Ishikawa (cell line): ENCODE data around the gene ISX.

Experiments used
- CEBPB ChIP-seq: IDR thresholded peaks from 2 replicates; pipeline ENCODE4 v1.6.1; 2012
- CREB1 ChIP-seq: IDR thresholded peaks from 2 replicates; pipeline ENCODE4 v1.6.1; 2012; ENCODE audit warnings: low read depth
- EGR1 ChIP-seq: IDR thresholded peaks from 2 replicates; pipeline ENCODE4 v1.6.1; 2012
- EP300 ChIP-seq: IDR thresholded peaks from 2 replicates; pipeline ENCODE4 v1.6.1; 2012; ENCODE audit warnings: borderline replicate concordance
- FOXM1 ChIP-seq: IDR thresholded peaks from 2 replicates; pipeline ENCODE4 v1.6.1; 2012; ENCODE audit warnings: low read depth, borderline replicate concordance
- MAX ChIP-seq: IDR thresholded peaks from 2 replicates; pipeline ENCODE4 v1.6.1; 2012
- NFIC ChIP-seq: IDR thresholded peaks from 2 replicates; pipeline ENCODE4 v1.6.1; 2012
- RAD21 ChIP-seq: IDR thresholded peaks from 2 replicates; pipeline ENCODE4 v1.6.1; 2012; ENCODE audit warnings: low read depth
- REST ChIP-seq: IDR thresholded peaks from 2 replicates; pipeline ENCODE4 v1.6.1; 2012; ENCODE audit warnings: low read depth, mild to moderate bottlenecking
- TAF1 ChIP-seq: IDR thresholded peaks from 2 replicates; pipeline ENCODE4 v1.6.1; 2012; ENCODE audit warnings: low read depth, mild to moderate bottlenecking
- TCF12 ChIP-seq: IDR thresholded peaks from 2 replicates; pipeline ENCODE4 v1.6.1; 2012; ENCODE audit warnings: low read depth
- TEAD4 ChIP-seq: IDR thresholded peaks from 2 replicates; pipeline ENCODE4 v1.6.1; 2012
- USF1 ChIP-seq: IDR thresholded peaks from 2 replicates; pipeline ENCODE4 v1.6.1; 2012
- YY1 ChIP-seq: IDR thresholded peaks from 2 replicates; pipeline ENCODE4 v1.6.1; 2012; ENCODE audit warnings: low read depth
- ZBTB7A ChIP-seq: IDR thresholded peaks from 2 replicates; pipeline ENCODE4 v1.6.1; 2012; ENCODE audit warnings: low read depth

The ISX gene

GRCh38 chr22:35070451-35071093 is 4.6 kb downstream of the ISX start:
- no peak for TF ChIP-seq NFIC
- TF ChIP-seq FOXM1 = no peak
- TF ChIP-seq REST = no peak
- TF ChIP-seq EP300 = no peak
- no peak for TF ChIP-seq CREB1
- no peak for TF ChIP-seq RAD21
- TF ChIP-seq EGR1 = no peak
- no peak for TF ChIP-seq MAX
- no peak for TF ChIP-seq ZBTB7A
- no peak for TF ChIP-seq YY1
- TF ChIP-seq TCF12 = no peak
- TF ChIP-seq USF1 = no peak
- TF ChIP-seq TEAD4 = no peak
- no peak for TF ChIP-seq TAF1
- TF ChIP-seq CEBPB = no peak

GRCh38 chr22:35071784-35072183 is 5.8 kb downstream of the ISX start:
- TF ChIP-seq ZBTB7A (no peak), MAX (no peak), TEAD4 (no peak), EGR1 (no peak), EP300 (no peak), TAF1 (no peak), FOXM1 (no peak), CEBPB (no peak), CREB1 (no peak), USF1 (no peak), TCF12 (no peak), REST (no peak), NFIC (no peak), YY1 (no peak), RAD21 (no peak)

- TF ChIP-seq REST (no peak), TEAD4 (no peak), YY1 (no peak), RAD21 (no peak), TAF1 (no peak), TCF12 (no peak), USF1 (no peak), MAX (no peak), FOXM1 (no peak), NFIC (no peak), CEBPB (no peak), CREB1 (no peak), ZBTB7A (no peak), EGR1 (no peak), EP300 (no peak)
Observed at GRCh38 chr22:35072925-35073324, 7.0 kb downstream of the ISX start.

GRCh38 chr22:35074583-35074982 is 8.6 kb downstream of the ISX start:
- TF ChIP-seq CREB1 (no peak), ZBTB7A (no peak), TAF1 (no peak), TCF12 (no peak), FOXM1 (no peak), TEAD4 (no peak), EGR1 (no peak), USF1 (no peak), EP300 (no peak), YY1 (no peak), CEBPB (no peak), MAX (no peak), RAD21 (no peak), NFIC (no peak), REST (no peak)
